Liver (tissue), 3 donors: ENCODE data around the gene APBA1.

ENCODE experiments used
- GABPA ChIP-seq, 2 donors: IDR thresholded peaks in 1 of 2; conservative IDR thresholded peaks in 1 of 2; 2 replicates each; pipeline ENCODE4 v1.6.1; 2016; ENCODE audit warnings: antibody characterized with exemption in 2 of 2, mild to moderate bottlenecking in 1 of 2, moderate library complexity in 1 of 2
- NR2F2 ChIP-seq: IDR thresholded peaks from 2 replicates; pipeline ENCODE4 v1.6.1; 2016; ENCODE audit warnings: antibody characterized with exemption
- TF ChIP-seq, protein P1 (sequence below): fragments of 150-350 bp; IDR thresholded peaks from 2 replicates; pipeline ENCODE4 v1.5.1; 2017; ENCODE audit warnings: improper control_type of control experiment, low read depth, low read length; ENCODE audit not compliant: missing input control
- TF ChIP-seq, protein P2 (sequence below): IDR thresholded peaks from 2 replicates; pipeline ENCODE4 v1.6.1; 2016; ENCODE audit warnings: antibody characterized with exemption
- donor health status: healthy.
- donor health status: healthy.

DNA sequence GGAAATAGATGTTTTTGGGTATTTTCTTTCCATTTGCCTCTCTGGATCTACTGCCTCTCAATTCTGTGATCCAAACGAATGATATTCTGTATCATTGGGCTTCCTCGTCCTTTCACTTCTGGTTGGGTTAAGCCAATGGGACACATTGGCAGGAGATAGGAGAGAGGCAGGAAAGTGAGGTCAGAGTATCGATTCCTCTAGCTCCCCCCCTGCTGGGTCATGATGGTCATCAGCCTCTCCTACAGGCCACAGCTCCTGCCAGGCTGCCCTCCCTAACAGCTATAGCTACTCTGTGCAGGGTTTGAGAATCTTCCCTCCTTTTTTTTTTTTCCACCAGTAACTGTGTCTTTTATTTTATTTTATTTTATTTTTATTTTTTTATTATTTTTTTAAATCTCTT is 39.4 kb downstream of the APBA1 start:
- TF ChIP-seq, protein P1, sequence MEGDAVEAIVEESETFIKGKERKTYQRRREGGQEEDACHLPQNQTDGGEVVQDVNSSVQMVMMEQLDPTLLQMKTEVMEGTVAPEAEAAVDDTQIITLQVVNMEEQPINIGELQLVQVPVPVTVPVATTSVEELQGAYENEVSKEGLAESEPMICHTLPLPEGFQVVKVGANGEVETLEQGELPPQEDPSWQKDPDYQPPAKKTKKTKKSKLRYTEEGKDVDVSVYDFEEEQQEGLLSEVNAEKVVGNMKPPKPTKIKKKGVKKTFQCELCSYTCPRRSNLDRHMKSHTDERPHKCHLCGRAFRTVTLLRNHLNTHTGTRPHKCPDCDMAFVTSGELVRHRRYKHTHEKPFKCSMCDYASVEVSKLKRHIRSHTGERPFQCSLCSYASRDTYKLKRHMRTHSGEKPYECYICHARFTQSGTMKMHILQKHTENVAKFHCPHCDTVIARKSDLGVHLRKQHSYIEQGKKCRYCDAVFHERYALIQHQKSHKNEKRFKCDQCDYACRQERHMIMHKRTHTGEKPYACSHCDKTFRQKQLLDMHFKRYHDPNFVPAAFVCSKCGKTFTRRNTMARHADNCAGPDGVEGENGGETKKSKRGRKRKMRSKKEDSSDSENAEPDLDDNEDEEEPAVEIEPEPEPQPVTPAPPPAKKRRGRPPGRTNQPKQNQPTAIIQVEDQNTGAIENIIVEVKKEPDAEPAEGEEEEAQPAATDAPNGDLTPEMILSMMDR, result no peak
- no peak for TF ChIP-seq GABPA (IDR thresholded peaks at IDR 0.05 in 1 of 2, conservative IDR thresholded peaks at IDR 0.05 in 1 of 2)
- TF ChIP-seq NR2F2, result no peak
- TF ChIP-seq, protein P2, sequence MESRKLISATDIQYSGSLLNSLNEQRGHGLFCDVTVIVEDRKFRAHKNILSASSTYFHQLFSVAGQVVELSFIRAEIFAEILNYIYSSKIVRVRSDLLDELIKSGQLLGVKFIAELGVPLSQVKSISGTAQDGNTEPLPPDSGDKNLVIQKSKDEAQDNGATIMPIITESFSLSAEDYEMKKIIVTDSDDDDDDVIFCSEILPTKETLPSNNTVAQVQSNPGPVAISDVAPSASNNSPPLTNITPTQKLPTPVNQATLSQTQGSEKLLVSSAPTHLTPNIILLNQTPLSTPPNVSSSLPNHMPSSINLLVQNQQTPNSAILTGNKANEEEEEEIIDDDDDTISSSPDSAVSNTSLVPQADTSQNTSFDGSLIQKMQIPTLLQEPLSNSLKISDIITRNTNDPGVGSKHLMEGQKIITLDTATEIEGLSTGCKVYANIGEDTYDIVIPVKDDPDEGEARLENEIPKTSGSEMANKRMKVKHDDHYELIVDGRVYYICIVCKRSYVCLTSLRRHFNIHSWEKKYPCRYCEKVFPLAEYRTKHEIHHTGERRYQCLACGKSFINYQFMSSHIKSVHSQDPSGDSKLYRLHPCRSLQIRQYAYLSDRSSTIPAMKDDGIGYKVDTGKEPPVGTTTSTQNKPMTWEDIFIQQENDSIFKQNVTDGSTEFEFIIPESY, result no peak
